Calu3 (cell line): ENCODE measurements around the gene RBM18. TPM values are rescaled to one million over a fixed set of nuclear protein-coding genes. Genes with fewer than 3 reads are reported as not detected.
A peak's percentile ranks its signal among the peaks of the same experiment; 100 is the strongest.

Experiments used
- BruUV-seq: library from RNA; stranded (reverse); fragments of 400-500 nt; replicated peaks from 2 replicates; lab custom pipeline; 2021; lab: Mats Ljungman, UMichigan
- CTCF ChIA-PET: fragments of 300-600 bp; sonication (Branson Sonifier 250); formaldehyde crosslinking; loops from one replicate; lab custom pipeline; 2022; ENCODE audit warnings: antibody characterized with exemption; lab: Charles Lee
- DNase-seq: peaks from one replicate; pipeline ENCODE4 v3.0.0; 2022
- H3K27ac Mint-ChIP-seq: one replicate; pipeline ENCODE4 v1.8.0; 2022; ENCODE audit warnings: mixed read lengths; ENCODE audit not compliant: unreplicated experiment
- H3K27me3 Mint-ChIP-seq: one replicate; pipeline ENCODE4 v1.8.0; 2022; ENCODE audit warnings: mixed read lengths; ENCODE audit not compliant: unreplicated experiment
- H3K36me3 Mint-ChIP-seq: one replicate; pipeline ENCODE4 v1.8.0; 2022; ENCODE audit warnings: mild to moderate bottlenecking, moderate library complexity, mixed read lengths; ENCODE audit not compliant: insufficient read depth, unreplicated experiment
- H3K4me1 Mint-ChIP-seq: one replicate; pipeline ENCODE4 v1.8.0; 2022; ENCODE audit warnings: mild to moderate bottlenecking, low read depth, mixed read lengths; ENCODE audit not compliant: unreplicated experiment
- H3K4me3 Mint-ChIP-seq: one replicate; pipeline ENCODE4 v1.8.0; 2022; ENCODE audit warnings: mild to moderate bottlenecking, low read depth, moderate library complexity, mixed read lengths; ENCODE audit not compliant: unreplicated experiment
- H3K9me3 Mint-ChIP-seq: one replicate; pipeline ENCODE4 v1.8.0; 2022; ENCODE audit warnings: low read depth, mixed read lengths; ENCODE audit not compliant: unreplicated experiment
- CTCF ChIP-seq: fragments of 200-600 bp; IDR thresholded peaks from one replicate; pipeline ENCODE4 v1.8.0; 2022; ENCODE audit warnings: antibody characterized with exemption; ENCODE audit not compliant: unreplicated experiment
- intact Hi-C: fragments of 100-400 bp; cut with micrococcal nuclease; formaldehyde crosslinking; loops from one replicate; pipeline ENCODE4 v1.10.0; 2022; ENCODE audit not compliant: unreplicated experiment
- total RNA-seq: library from RNA; stranded (reverse); gene quantifications from 2 replicates; pipeline ENCODE4 v1.2.3, GENCODE V29; 2022

The RBM18 gene
- total RNA-seq, 1 experiment from 2014 or later: 13.1 TPM

- BruUV-seq: no TSS peak
- TF ChIP-seq CTCF: no peak
- no peak overlapping the region for H3K4me3 Mint-ChIP-seq
- intact Hi-C loops: no loop called here
- no peaks in the 10 kb centered on the region for H3K4me1 Mint-ChIP-seq
- H3K9me3 Mint-ChIP-seq: no peaks in the 10 kb centered on the region
- H3K27me3 Mint-ChIP-seq: peaks cover 3% of the 10 kb centered on the region
- H3K36me3 Mint-ChIP-seq: no peaks in the 10 kb centered on the region
- H3K27ac Mint-ChIP-seq: no peak overlapping the region
- CTCF ChIA-PET: no interaction called here
- no peak for DNase-seq
These were observed 71.6 kb downstream of the RBM18 start for GRCh38 chr9:122192914-122193525.

- intact Hi-C loops: no loop called here
- no TSS peak for BruUV-seq
- no peak overlapping the region for H3K27ac Mint-ChIP-seq
- CTCF ChIA-PET: interaction anchor here (0.9 kb wide), 1 partner anchor 67 kb away, joined by 3 read pairs; no protein-coding TSS in a partner anchor
- H3K36me3 Mint-ChIP-seq: no peaks in the 10 kb centered on the region
- H3K4me3 Mint-ChIP-seq: no peak overlapping the region
- no peaks in the 10 kb centered on the region for H3K4me1 Mint-ChIP-seq
- no peak for TF ChIP-seq CTCF
- H3K9me3 Mint-ChIP-seq: no peaks in the 10 kb centered on the region
- DNase-seq: no peak
- peaks cover 10% of the 10 kb centered on the region for H3K27me3 Mint-ChIP-seq
These were observed 72.3 kb downstream of the RBM18 start for GRCh38 chr9:122192261-122192875.

- CTCF ChIA-PET: no interaction called here
- TF ChIP-seq CTCF: no peak
- Mint-ChIP-seq H3K9me3 (no peaks in the 10 kb centered on the region), H3K36me3 (no peaks in the 10 kb centered on the region), H3K27ac (no peak overlapping the region), H3K27me3 (peaks cover 12% of the 10 kb centered on the region), H3K4me1 (no peaks in the 10 kb centered on the region), H3K4me3 (no peak overlapping the region)
- DNase-seq: no peak
- BruUV-seq: no TSS peak
- intact Hi-C loops: no loop called here
These were observed 73.1 kb downstream of the RBM18 start for GRCh38 chr9:122191584-122191983.

GRCh38 chr9:122190597-122191381 is 73.9 kb downstream of the RBM18 start:
- peak; percentile 22 for DNase-seq
- BruUV-seq: no TSS peak

More at GRCh38 chr9:122190597-122191381, 73.9 kb downstream of the RBM18 start:
- H3K4me3 Mint-ChIP-seq: no peak overlapping the region
- H3K27me3 Mint-ChIP-seq: peaks cover 12% of the 10 kb centered on the region
- no peak overlapping the region for H3K27ac Mint-ChIP-seq
- TF ChIP-seq CTCF: no peak
- CTCF ChIA-PET: no interaction called here
- intact Hi-C loops: no loop called here
- H3K36me3 Mint-ChIP-seq: no peaks in the 10 kb centered on the region
- H3K4me1 Mint-ChIP-seq: no peaks in the 10 kb centered on the region
- H3K9me3 Mint-ChIP-seq: no peaks in the 10 kb centered on the region
